Activated CD8-positive, alpha-beta memory T cell treated with anti-CD3 and anti-CD28 coated beads for 1 hour (primary cell): ENCODE data around the gene AGAP4.
"Not testable (repeated sequence)": the region's sequence is repeated elsewhere in the genome, so short reads cannot be mapped to it uniquely, and the experiment has no call there.

Source experiments
- DNase-seq, 2 donors: peaks; one replicate each; pipeline ENCODE4 v3.0.0-alpha.2; 2020; ENCODE audit warnings: low read depth in 1 of 2; ENCODE audit errors: extremely low read depth in 1 of 2

Gene AGAP4

GRCh38 chr10:45847400-45847799 is at the start of gene AGAP4:
TSS of gene AGAP4 (minus strand) at chr10:45847500. CDS start at chr10:45847347, 153 bp downstream.
- not testable (repeated sequence) for DNase-seq

GRCh38 chr10:45890721-45891120 is 43.4 kb upstream of the AGAP4 start:
- DNase-seq, result not testable (repeated sequence)

- DNase-seq, result not testable (repeated sequence)
These were observed 42.4 kb upstream of the AGAP4 start for GRCh38 chr10:45889539-45890230.

- DNase-seq, result not testable (repeated sequence)
These were observed 35.6 kb upstream of the AGAP4 start for GRCh38 chr10:45882880-45883279.

GRCh38 chr10:45865404-45865803 is 18.1 kb upstream of the AGAP4 start:
- not testable (repeated sequence) for DNase-seq

- DNase-seq, result not testable (repeated sequence)
These were observed 17.0 kb upstream of the AGAP4 start for GRCh38 chr10:45864264-45864663.

- DNase-seq, result not testable (repeated sequence)
These were observed 16.3 kb upstream of the AGAP4 start for GRCh38 chr10:45863632-45864031.

GRCh38 chr10:45857931-45858330 is 10.6 kb upstream of the AGAP4 start:
- not testable (repeated sequence) for DNase-seq

- not testable (repeated sequence) for DNase-seq
These were observed 1.2 kb upstream of the AGAP4 start for GRCh38 chr10:45848467-45848866.

GRCh38 chr10:45822918-45823317 is 24.4 kb downstream of the AGAP4 start:
- not testable (repeated sequence) for DNase-seq

- not testable (repeated sequence) for DNase-seq
These were observed 27.0 kb downstream of the AGAP4 start for GRCh38 chr10:45820107-45820830.

- no peak for DNase-seq
These were observed 27.7 kb downstream of the AGAP4 start for GRCh38 chr10:45819552-45819951.

GRCh38 chr10:45817912-45818311 is 29.4 kb downstream of the AGAP4 start:
- no peak for DNase-seq

- no peak for DNase-seq
These were observed 30.0 kb downstream of the AGAP4 start for GRCh38 chr10:45817130-45817859.

GRCh38 chr10:45814146-45814545 is 33.2 kb downstream of the AGAP4 start:
- DNase-seq, result not testable (repeated sequence)

GRCh38 chr10:45812959-45813358 is 34.3 kb downstream of the AGAP4 start:
- not testable (repeated sequence) for DNase-seq

- no peak for DNase-seq
These were observed 36.2 kb downstream of the AGAP4 start for GRCh38 chr10:45811075-45811474.

GRCh38 chr10:45809837-45810236 is 37.5 kb downstream of the AGAP4 start:
- no peak for DNase-seq

GRCh38 chr10:45804996-45805395 is 42.3 kb downstream of the AGAP4 start:
- not testable (repeated sequence) for DNase-seq

- DNase-seq, result not testable (repeated sequence)
These were observed 44.0 kb downstream of the AGAP4 start for GRCh38 chr10:45803060-45804010.
